GM19468 (cell line): ENCODE data around the gene GOLT1A.

ENCODE experiments used
- ATAC-seq: cut with Tn5 transposase; IDR thresholded peaks from one replicate; pipeline ENCODE4 v1.9.1; 2021; ENCODE audit warnings: mild to moderate bottlenecking, moderate library complexity, moderate number of reproducible peaks; ENCODE audit not compliant: unreplicated experiment; ENCODE audit errors: extremely low read depth

Gene GOLT1A

GRCh38 chr1:204221271-204221670 is 7.5 kb upstream of the GOLT1A start:
- no peak for ATAC-seq

DNA sequence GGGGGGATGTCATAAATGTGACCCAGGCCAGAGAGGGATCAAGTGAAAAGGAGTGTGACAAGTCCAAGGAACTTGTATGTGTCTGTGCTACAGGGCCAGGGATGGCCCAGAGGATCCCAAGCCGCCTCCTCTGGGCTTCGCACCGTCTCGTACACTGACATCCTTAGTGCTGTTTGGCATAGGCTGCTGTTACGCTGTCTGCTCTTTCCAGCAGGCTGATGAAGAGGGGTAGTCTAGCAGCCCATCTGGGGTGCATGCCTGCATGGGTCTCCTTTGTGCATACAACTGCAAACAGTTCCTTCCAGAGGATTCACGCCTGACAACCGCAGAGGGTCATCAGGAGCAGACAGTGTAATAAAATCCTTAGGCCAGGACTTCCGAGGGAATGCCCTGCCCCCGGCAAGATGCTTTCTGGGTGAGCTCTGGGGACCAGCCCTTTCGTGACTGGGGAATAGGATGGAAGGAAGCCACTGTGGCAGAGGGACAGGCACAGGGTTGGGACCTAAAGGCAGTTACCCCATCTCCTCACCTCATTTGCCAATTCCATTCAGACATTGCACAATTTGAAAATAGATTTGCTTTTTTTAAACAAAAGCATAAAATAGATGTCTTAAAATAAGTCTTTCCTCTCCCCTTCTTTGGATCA is 6.3 kb upstream of the GOLT1A start:
- ATAC-seq = no peak

- no peak for ATAC-seq
These were observed 4.8 kb upstream of the GOLT1A start for GRCh38 chr1:204218552-204218951.

- no peak for ATAC-seq
These were observed 3.8 kb upstream of the GOLT1A start for GRCh38 chr1:204217648-204218000.

DNA sequence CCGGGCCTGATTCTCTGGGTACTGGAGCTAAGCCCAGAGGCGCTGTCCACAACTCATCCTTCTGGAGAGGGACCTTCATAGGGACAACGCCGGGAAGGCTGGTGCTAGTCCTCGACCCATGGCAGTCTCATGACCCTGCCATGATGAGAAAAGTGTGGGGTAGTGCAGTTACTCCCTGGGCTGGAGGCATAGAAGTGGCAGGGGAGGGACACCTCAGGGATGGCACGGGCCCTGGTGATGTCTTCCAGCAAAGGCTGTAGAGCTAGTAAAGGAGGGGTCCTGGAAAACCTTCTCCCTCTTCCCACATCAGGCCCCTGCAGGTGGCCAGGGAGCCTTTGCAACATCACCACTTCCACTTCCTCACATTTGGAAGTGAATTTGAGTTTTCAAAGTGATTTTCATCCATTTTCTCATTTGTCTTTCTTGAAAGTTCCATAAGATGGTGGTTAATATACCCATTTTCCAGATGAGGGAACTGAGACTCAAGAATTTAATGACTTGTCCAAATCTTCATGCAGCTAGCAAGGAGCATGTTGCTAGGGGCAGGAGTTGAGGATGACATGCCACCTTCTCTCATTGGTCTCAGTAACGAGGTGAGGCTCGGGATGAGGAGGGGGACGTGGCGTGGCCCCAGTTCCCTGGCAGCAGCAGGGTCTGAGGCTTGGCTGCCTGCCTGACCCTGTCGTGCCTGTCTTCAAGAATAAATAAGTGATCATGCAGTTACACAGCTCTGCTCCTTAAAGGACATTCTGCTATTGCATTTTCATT is 3.3 kb upstream of the GOLT1A start:
- no peak for ATAC-seq

- no peak for ATAC-seq
These were observed 2.4 kb upstream of the GOLT1A start for GRCh38 chr1:204216236-204216635.

DNA sequence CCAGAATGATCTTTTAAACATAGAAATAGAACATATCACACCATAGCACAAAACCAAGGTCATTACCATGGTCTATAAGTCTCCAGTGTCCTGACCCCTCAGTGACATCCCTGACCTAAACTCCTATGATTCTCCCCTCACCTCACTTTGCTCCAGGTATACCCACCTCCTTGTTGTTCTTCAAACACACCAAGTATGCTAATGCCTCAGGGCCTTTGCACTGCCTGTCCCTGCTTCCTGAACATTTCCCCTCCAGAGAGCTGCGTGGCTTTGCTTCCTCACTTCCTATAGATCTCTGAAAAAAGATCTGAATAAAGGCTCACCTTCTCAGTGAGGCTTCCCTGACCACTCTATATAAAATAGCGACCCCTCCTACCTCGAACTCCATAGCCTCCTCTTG is 1.1 kb downstream of the GOLT1A start:
- no peak for ATAC-seq

GRCh38 chr1:204211046-204211445 is 2.7 kb downstream of the GOLT1A start:
- no peak for ATAC-seq

DNA sequence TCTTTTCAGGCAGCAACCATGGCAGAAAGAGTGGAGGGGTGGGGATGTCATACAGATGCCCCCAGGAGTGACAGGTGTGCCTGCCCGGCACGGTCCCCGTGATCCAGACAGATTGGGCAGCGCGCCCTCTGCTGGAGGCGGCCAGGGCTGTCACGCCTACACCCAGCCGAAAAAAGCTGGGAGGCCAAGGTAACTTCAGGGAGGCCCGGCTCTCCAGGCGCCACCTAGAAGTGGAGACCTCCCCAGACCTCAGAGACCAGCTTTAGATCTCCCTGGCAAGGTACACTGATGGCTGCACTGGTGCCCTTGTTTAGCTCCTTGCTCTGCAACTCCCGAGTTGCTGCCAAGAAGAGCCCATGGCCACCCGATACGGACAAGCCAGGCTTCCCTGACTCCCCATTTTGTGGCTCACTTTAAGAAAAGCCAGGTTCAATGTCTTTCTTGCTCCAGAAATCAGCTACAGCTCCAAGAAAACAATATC is 6.6 kb downstream of the GOLT1A start:
- ATAC-seq = no peak

DNA sequence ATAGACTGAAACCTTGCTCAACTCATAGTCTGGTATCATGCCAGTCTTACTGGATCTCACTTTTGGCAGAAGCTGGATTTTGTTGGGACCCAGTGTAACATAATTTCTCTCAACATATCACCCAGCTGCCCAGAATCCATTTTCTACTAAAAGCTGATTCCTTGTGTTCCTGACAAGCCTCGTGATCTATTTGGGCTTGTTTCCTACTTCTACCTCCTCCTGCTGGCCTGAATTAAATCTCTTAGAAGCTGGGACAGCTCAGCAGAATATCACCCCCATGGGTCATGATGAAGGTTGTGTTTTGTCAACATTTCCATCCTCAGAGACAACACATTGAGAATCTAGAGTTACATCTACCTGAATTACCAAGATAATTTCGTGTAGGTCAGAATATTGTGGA is 7.7 kb downstream of the GOLT1A start:
- ATAC-seq = no peak

- no peak for ATAC-seq
These were observed 8.3 kb downstream of the GOLT1A start for GRCh38 chr1:204205486-204205885.

- no peak for ATAC-seq
These were observed 8.8 kb downstream of the GOLT1A start for GRCh38 chr1:204204944-204205343.

GRCh38 chr1:204203206-204203767 is 10.5 kb downstream of the GOLT1A start:
- ATAC-seq = no peak

GRCh38 chr1:204202481-204202880 is 11.3 kb downstream of the GOLT1A start:
- ATAC-seq = no peak

GRCh38 chr1:204201348-204202040 is 12.3 kb downstream of the GOLT1A start:
- ATAC-seq = no peak

DNA sequence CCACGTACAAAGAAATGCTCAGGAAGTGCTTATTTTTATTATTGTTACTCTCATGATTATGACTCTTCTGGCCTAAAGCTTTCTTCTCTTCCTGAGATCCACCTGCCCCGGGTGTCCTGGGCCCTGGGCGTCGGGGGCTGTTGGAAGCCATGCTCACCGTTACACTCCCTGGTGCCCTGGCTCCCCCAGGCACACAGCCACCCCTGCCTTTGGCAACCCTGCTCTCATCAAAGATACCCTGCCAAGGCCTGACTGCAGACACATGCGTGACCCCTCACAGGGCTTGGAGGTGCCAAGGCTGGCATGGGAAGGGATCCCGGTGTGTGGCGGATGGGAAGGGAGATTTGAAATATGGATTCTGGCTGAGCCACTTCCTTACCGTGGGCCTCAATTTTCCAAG is 14.2 kb downstream of the GOLT1A start:
- no peak for ATAC-seq

GRCh38 chr1:204198348-204199340 is 15.1 kb downstream of the GOLT1A start:
- no peak for ATAC-seq

DNA sequence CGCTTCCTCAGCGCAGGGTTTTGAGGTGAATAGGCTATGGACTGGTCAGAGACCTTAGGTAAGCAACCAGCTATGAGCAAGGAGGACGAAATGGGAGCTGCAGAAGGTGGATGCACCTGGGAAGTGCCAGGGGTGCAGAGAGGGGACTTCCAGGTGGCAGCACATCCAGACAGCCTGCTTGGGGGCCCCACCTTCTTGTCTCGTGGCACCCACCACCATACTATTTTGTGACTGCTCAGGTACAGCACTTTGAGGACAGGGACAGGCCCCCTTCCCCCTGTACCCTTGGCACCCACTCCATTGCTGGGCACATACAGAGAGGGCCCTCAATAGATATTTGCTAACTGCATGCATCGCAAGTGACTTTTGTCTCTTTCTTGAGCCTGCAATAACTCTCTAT is 16.7 kb downstream of the GOLT1A start:
- no peak for ATAC-seq

- no peak for ATAC-seq
These were observed 17.6 kb downstream of the GOLT1A start, which contains the start of gene KISS1 for GRCh38 chr1:204196068-204196795. KISS1 (minus strand) TSS chr1:204196491; CDS start chr1:204192876, 3,615 bp downstream.
